A673 (cell line): ENCODE data around the gene FHIT. TPM values are rescaled to one million over a fixed set of nuclear protein-coding genes. Genes with fewer than 3 reads are reported as not detected.

Experiments used
- BruUV-seq: library from RNA; stranded (reverse); fragments of 400-500 nt; replicated peaks from 2 replicates; lab custom pipeline; 2021; lab: Mats Ljungman, UMichigan
- CTCF ChIA-PET: fragments of 300-600 bp; sonication (Branson Sonifier 250); formaldehyde crosslinking; loops from one replicate; lab custom pipeline; 2022; ENCODE audit warnings: antibody characterized with exemption; lab: Charles Lee
- POLR2A ChIA-PET: fragments of 300-600 bp; sonication (Branson Sonifier 250); formaldehyde crosslinking; loops from one replicate; lab custom pipeline; 2022; ENCODE audit warnings: antibody characterized with exemption; ENCODE audit not compliant: low non-redundant PET; lab: Charles Lee
- DNase-seq: peaks from one replicate; pipeline ENCODE4 v3.0.0-alpha.2; 2015; ENCODE audit warnings: low spot score
- H3K27ac ChIP-seq: fragments of 200-600 bp; sonication (generic); 2 replicates; pipeline ENCODE4 v1.5.1; 2016; ENCODE audit warnings: mixed run types, low read depth, mild to moderate bottlenecking, mixed read lengths, antibody characterized with exemption, low read length; ENCODE audit not compliant: poor library complexity, severe bottlenecking
- H3K27me3 ChIP-seq: fragments of 200-600 bp; sonication (generic); replicated peaks from 2 replicates; pipeline ENCODE4 v1.6.1; 2017; ENCODE audit warnings: mixed run types, low read depth, mild to moderate bottlenecking, mixed read lengths, antibody characterized with exemption, low read length; ENCODE audit not compliant: insufficient read depth, poor library complexity
- H3K36me3 ChIP-seq: fragments of 200-600 bp; sonication (generic); 2 replicates; pipeline ENCODE4 v1.6.1; 2016; ENCODE audit warnings: mixed run types, mild to moderate bottlenecking, mixed read lengths, antibody characterized with exemption, low read length; ENCODE audit not compliant: insufficient read depth, poor library complexity, severe bottlenecking
- H3K4me1 ChIP-seq: fragments of 200-600 bp; sonication (generic); 2 replicates; pipeline ENCODE4 v1.6.1; 2017; ENCODE audit warnings: mixed run types, mild to moderate bottlenecking, mixed read lengths, antibody characterized with exemption, low read length; ENCODE audit not compliant: insufficient read depth, poor library complexity, severe bottlenecking
- H3K4me3 ChIP-seq: fragments of 200-600 bp; sonication (generic); 2 replicates; pipeline ENCODE4 v1.5.1; 2016; ENCODE audit warnings: low read depth, mixed run types, mild to moderate bottlenecking, mixed read lengths, low read length; ENCODE audit not compliant: poor library complexity, severe bottlenecking
- H3K9me3 ChIP-seq: fragments of 200-600 bp; sonication (generic); 2 replicates; pipeline ENCODE4 v1.6.1; 2016; ENCODE audit warnings: mixed run types, low read depth, mild to moderate bottlenecking, mixed read lengths, antibody characterized with exemption, low read length; ENCODE audit not compliant: poor library complexity, severe bottlenecking
- CTCF ChIP-seq: fragments of 300-800, 200-600 bp; sonication (generic); conservative IDR thresholded peaks from 2 replicates; pipeline ENCODE4 v1.5.1; 2017; ENCODE audit warnings: low read depth, mild to moderate bottlenecking, antibody characterized with exemption, low read length, moderate library complexity, mixed read lengths
- EZH2 ChIP-seq: fragments of 200-600 bp; sonication (generic); IDR thresholded peaks from 2 replicates; pipeline ENCODE4 v1.6.1; 2017; ENCODE audit warnings: borderline replicate concordance, low read depth, mild to moderate bottlenecking, mixed read lengths, antibody characterized with exemption, low read length; ENCODE audit not compliant: poor library complexity, severe bottlenecking
- intact Hi-C: fragments of 100-400 bp; cut with micrococcal nuclease; formaldehyde crosslinking; loops from one replicate; pipeline ENCODE4 v1.10.0; 2022; ENCODE audit not compliant: unreplicated experiment
- total RNA-seq: library from RNA; stranded (reverse); gene quantifications from 2 replicates; pipeline ENCODE4 v1.2.3, GENCODE V29; 2021

The FHIT gene
- total RNA-seq, 1 experiment from 2014 or later, result not detected

GRCh38 chr3:60884005-60884404 lies 367.2 kb downstream of the FHIT start:
- CTCF ChIA-PET, result no interaction called here
- POLR2A ChIA-PET, result no interaction called here
- intact Hi-C loops, result no loop called here
- no peaks in the 10 kb centered on the region for H3K4me1 ChIP-seq
- TF ChIP-seq EZH2, result no peak
- TF ChIP-seq CTCF, result no peak
- no peaks in the 10 kb centered on the region for H3K27me3 ChIP-seq
- H3K4me3 ChIP-seq, result no peak overlapping the region
- H3K36me3 ChIP-seq, result no peaks in the 10 kb centered on the region
- no peak overlapping the region for H3K27ac ChIP-seq
- H3K9me3 ChIP-seq, result no peaks in the 10 kb centered on the region
- BruUV-seq, result no TSS peak
- no peak for DNase-seq

DNA sequence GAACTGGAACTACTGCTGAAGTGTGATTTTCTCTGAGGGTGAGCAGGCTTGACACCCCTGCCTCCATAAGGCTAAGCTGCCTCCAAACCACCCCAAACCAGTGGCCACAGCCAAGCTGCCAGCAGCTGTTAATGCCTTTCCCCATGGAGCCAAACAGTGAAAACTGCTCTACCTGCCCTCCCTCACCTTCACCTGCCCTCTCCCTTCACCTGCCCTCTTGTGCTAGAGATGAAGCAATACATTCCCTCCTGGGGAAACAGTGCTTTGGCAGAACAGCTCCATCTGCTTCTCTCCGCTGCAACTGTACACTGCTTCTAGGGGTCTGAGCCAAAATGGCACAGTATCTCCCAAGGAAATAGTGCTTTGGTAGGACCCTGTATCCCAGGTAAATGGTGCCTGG lies 374.1 kb downstream of the FHIT start:
- no peak for DNase-seq
- BruUV-seq, result no TSS peak
- intact Hi-C loops, result no loop called here
- Histone ChIP-seq H3K27me3 (no peaks in the 10 kb centered on the region), H3K27ac (no peak overlapping the region), H3K9me3 (no peaks in the 10 kb centered on the region), H3K4me3 (no peak overlapping the region), H3K4me1 (no peaks in the 10 kb centered on the region), H3K36me3 (no peaks in the 10 kb centered on the region)
- ChIA-PET CTCF (no interaction called here), POLR2A (no interaction called here)
- TF ChIP-seq EZH2 (no peak), CTCF (no peak)

DNA sequence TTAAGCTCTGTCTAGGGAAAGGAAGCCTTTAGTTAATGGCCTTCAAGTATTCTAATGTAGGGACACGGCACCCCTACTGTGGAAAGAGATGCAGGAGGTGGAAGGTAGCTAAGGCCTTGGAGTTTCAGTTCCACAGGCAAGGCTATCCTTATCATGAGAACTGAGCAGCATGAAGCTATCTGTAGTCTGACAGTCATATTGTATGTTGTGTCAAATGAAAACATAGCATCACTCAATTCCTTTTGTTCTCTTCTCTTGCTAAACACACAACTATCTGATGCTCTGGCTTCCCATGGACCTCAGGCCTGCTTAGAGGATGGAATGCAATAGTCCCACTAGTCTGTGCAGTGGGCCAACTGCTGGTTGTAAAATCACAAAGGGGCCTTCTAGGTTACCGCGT lies 380.9 kb downstream of the FHIT start:
- TF ChIP-seq EZH2 (no peak), CTCF (no peak)
- ChIA-PET CTCF (no interaction called here), POLR2A (no interaction called here)
- Histone ChIP-seq H3K36me3 (no peaks in the 10 kb centered on the region), H3K4me1 (no peaks in the 10 kb centered on the region), H3K4me3 (no peak overlapping the region), H3K27me3 (no peaks in the 10 kb centered on the region), H3K27ac (no peak overlapping the region), H3K9me3 (no peaks in the 10 kb centered on the region)
- BruUV-seq, result no TSS peak
- DNase-seq, result no peak
- intact Hi-C loops, result no loop called here
